Activated naive CD8-positive, alpha-beta T cell treated with anti-CD3 and anti-CD28 coated beads for 36 hours (primary cell): Measurements from ENCODE around the gene VDAC1. TPM values are rescaled to one million over a fixed set of nuclear protein-coding genes. Genes with fewer than 3 reads are reported as not detected.
"Not testable (repeated sequence)": the region's sequence is repeated elsewhere in the genome, so short reads cannot be mapped to it uniquely, and the experiment has no call there.

Experiments used
- DNase-seq: peaks from one replicate; pipeline ENCODE4 v3.0.0; 2021
- H3K27ac Mint-ChIP-seq: one replicate; pipeline ENCODE4 v1.8.0; 2022; ENCODE audit warnings: mild to moderate bottlenecking, moderate library complexity, mixed read lengths
- H3K27me3 Mint-ChIP-seq: one replicate; pipeline ENCODE4 v1.8.0; 2022; ENCODE audit warnings: mild to moderate bottlenecking, mixed read lengths
- H3K36me3 Mint-ChIP-seq: one replicate; pipeline ENCODE4 v1.8.0; 2021; ENCODE audit warnings: mild to moderate bottlenecking, mixed read lengths
- H3K4me1 Mint-ChIP-seq: one replicate; pipeline ENCODE4 v1.8.0; 2021; ENCODE audit warnings: mixed read lengths
- H3K4me3 Mint-ChIP-seq: one replicate; pipeline ENCODE4 v1.8.0; 2022; ENCODE audit warnings: mild to moderate bottlenecking, moderate library complexity, mixed read lengths
- H3K9me3 Mint-ChIP-seq: one replicate; pipeline ENCODE4 v1.8.0; 2022; ENCODE audit warnings: mixed read lengths
- total RNA-seq, 2 experiments: library from RNA; stranded (reverse); gene quantifications; one replicate each; pipeline ENCODE4 v1.2.3, GENCODE V29; 2021

The VDAC1 gene
- total RNA-seq, 2 experiments from 2014 or later, result 539 to 540 TPM

DNA sequence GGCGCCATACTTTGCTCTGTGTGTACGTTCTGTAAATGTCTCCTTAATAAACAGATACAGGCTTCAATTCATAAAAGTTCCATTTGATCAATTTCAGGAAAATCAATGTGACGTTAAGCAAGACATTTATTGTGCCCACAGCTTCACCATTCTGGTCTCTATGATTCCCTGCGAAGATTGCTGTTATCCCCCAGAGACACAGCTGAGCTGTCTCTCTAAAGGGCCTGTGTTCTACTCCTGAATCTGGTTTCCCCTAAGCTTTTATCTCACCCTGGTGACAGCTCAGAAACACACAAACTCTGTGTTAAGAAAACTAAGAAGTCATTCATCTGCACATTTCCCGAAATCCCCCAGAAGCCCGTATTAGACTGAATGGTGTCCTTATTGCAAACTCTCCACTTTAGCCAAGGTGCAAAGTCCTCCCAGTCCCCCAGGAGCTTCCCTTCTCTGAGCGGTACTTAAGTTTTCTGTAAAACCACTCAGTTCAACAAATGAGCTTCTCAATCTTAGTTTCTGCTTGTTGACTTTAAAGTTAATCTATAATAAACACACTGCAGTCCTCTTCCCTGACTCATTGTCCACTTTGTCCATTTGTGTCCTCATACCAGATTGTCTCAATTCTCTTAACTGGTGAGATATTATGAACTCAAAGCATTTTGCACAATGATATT is 35.0 kb downstream of the VDAC1 start:
- Mint-ChIP-seq H3K4me1 (peaks cover 42% of the 10 kb centered on the region), H3K4me3 (peak overlapping the region; percentile 99), H3K9me3 (no peaks in the 10 kb centered on the region), H3K36me3 (peaks cover 39% of the 10 kb centered on the region), H3K27me3 (peaks cover 4% of the 10 kb centered on the region), H3K27ac (peak overlapping the region; percentile 52)
- no peak for DNase-seq

DNA sequence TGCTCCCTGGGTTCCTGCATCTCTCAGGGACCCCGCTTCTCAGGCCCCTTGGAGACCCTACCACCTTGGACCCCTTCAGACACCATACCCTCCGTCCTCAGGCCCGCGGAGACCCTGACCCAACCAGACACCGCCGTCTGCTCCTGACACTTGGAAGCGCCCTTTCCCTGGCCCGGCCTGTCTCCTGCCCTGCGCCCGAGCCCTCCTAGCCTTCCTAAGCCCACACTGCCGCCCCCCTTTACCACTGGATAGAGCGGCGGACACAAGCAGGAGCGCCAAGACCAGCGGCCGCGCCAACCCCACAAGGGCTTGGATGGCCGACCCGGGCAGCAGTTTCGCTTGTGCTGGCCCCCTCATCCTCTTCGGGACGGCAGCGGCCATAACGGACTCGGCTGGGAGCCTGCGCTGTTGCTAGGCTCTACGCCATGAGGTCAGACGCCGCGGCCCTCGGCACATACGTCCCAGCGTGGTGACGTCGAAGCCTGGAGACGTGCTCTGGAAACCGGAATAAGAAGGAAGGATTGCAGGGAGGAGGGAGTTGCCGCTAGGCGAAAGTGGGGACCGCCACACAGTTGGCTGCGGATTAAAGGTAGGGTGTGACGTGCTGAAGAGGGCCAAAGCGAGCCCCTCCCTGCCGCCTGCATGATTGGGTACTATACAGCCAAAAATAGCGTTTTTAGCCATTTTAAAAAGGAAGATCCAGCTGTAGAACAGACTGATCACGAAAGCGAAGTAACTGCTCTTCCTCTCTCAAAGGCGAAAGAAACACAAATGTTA is 36.4 kb downstream of the VDAC1 start, which contains the start of gene C5orf15:
Gene C5orf15, minus strand, starts transcription at position 422 of the 777 bp plus-strand sequence. Its CDS starts 41 bp downstream, at position 381.
- DNase-seq, result peak; percentile 93

GRCh38 chr5:133967698-133968203 is 37.0 kb downstream of the VDAC1 start:
- DNase-seq, result no peak
- peaks cover 61% of the 10 kb centered on the region for H3K4me1 Mint-ChIP-seq
- H3K27me3 Mint-ChIP-seq, result peaks cover 4% of the 10 kb centered on the region

More for the DNA sequence above, 36.4 kb downstream of the VDAC1 start, which contains the start of gene C5orf15:
- H3K36me3 Mint-ChIP-seq, result peaks cover 45% of the 10 kb centered on the region
- H3K27me3 Mint-ChIP-seq, result peaks cover 4% of the 10 kb centered on the region
- H3K27ac Mint-ChIP-seq, result peak within 1 kb of the TSS; percentile 96
- H3K4me1 Mint-ChIP-seq, result peaks cover 54% of the 10 kb centered on the region
- peak within 1 kb of the TSS; percentile 99 for H3K4me3 Mint-ChIP-seq
- peaks cover 6% of the 10 kb centered on the region for H3K9me3 Mint-ChIP-seq

DNA sequence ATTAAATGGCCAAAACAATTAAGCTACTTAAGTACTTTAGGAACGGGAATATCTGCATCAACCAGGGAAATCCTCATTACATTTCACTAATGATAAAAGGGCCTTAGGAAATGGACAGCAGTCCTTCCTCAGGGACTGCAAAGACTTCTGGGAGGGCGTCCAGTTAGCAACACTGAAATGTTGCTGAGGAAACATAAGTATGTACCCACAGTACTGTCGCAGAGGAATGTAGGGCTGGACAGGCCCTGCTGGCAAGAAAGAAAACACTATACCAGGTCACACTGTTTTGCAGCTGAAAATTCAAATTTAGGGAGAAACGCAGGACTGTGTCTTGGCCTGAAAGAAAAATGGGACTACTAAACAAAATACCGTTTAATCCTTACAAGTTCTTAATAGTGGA is 37.7 kb downstream of the VDAC1 start:
- Mint-ChIP-seq H3K27ac (peak overlapping the region; percentile 96), H3K4me1 (peaks cover 67% of the 10 kb centered on the region), H3K4me3 (peak overlapping the region; percentile 99), H3K36me3 (peaks cover 56% of the 10 kb centered on the region), H3K9me3 (peaks cover 8% of the 10 kb centered on the region), H3K27me3 (peaks cover 4% of the 10 kb centered on the region)
- no peak for DNase-seq

More at GRCh38 chr5:133967698-133968203, 37.0 kb downstream of the VDAC1 start:
- Mint-ChIP-seq H3K27ac (peak overlapping the region; percentile 96), H3K9me3 (peaks cover 8% of the 10 kb centered on the region), H3K4me3 (peak overlapping the region; percentile 99), H3K36me3 (peaks cover 50% of the 10 kb centered on the region)

- H3K9me3 Mint-ChIP-seq, result peaks cover 8% of the 10 kb centered on the region
- peaks cover 4% of the 10 kb centered on the region for H3K27me3 Mint-ChIP-seq
- no peak overlapping the region for H3K27ac Mint-ChIP-seq
- H3K4me3 Mint-ChIP-seq, result no peak overlapping the region
- H3K36me3 Mint-ChIP-seq, result peaks cover 56% of the 10 kb centered on the region
- DNase-seq, result no peak
- peaks cover 62% of the 10 kb centered on the region for H3K4me1 Mint-ChIP-seq
These were observed 38.7 kb downstream of the VDAC1 start for GRCh38 chr5:133966090-133966489.

- Mint-ChIP-seq H3K27me3 (peaks cover 4% of the 10 kb centered on the region), H3K36me3 (peaks cover 61% of the 10 kb centered on the region), H3K4me1 (peaks cover 61% of the 10 kb centered on the region), H3K4me3 (peak overlapping the region; percentile 57), H3K9me3 (peaks cover 8% of the 10 kb centered on the region), H3K27ac (peak overlapping the region; percentile 91)
- DNase-seq, result no peak
These were observed 41.2 kb downstream of the VDAC1 start for GRCh38 chr5:133963493-133964128.

DNA sequence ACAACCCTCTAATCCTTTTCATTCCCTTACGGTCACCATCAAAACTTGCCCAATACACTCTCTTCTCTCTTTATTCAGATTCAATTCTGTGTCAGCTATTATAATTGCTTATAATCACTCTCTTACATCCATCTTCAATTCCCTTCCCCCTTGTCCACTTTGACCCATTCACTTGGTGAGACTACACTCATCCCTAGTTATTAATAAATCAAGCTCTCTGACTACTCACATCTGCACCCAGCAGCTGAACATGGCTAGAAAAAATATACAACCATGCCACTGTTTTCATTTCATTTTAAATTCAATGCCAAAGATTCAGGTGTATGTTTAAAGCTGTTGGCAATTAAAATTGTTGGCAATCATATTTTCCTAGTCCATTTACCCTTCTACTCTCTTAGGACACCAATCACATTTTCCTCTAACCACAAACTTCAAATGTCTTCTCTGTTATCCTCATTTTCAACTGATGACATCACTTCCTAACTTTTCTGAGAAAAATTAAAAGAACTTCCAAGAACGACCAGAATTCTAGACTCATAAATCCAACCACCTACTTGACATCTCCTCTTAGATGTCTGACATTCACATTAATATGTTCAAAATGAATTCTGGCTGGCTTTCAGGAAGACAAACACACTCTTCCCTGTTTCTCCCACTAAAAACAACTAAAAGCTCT is 41.8 kb downstream of the VDAC1 start:
- Mint-ChIP-seq H3K27ac (peak overlapping the region; percentile 91), H3K4me3 (peak overlapping the region; percentile 57), H3K9me3 (peaks cover 8% of the 10 kb centered on the region), H3K27me3 (no peaks in the 10 kb centered on the region), H3K36me3 (peaks cover 55% of the 10 kb centered on the region), H3K4me1 (peaks cover 59% of the 10 kb centered on the region)
- DNase-seq, result no peak

- H3K4me1 Mint-ChIP-seq, result peaks cover 59% of the 10 kb centered on the region
- H3K4me3 Mint-ChIP-seq, result peak overlapping the region; percentile 57
- H3K9me3 Mint-ChIP-seq, result peaks cover 8% of the 10 kb centered on the region
- H3K27ac Mint-ChIP-seq, result peak overlapping the region; percentile 91
- H3K36me3 Mint-ChIP-seq, result peaks cover 55% of the 10 kb centered on the region
- no peak for DNase-seq
- no peaks in the 10 kb centered on the region for H3K27me3 Mint-ChIP-seq
These were observed 42.6 kb downstream of the VDAC1 start for GRCh38 chr5:133962131-133962530.

- Mint-ChIP-seq H3K4me3 (no peak overlapping the region), H3K27ac (peak overlapping the region; percentile 69), H3K27me3 (no peaks in the 10 kb centered on the region), H3K4me1 (peaks cover 53% of the 10 kb centered on the region), H3K9me3 (peaks cover 8% of the 10 kb centered on the region), H3K36me3 (peaks cover 51% of the 10 kb centered on the region)
- DNase-seq, result no peak
These were observed 45.1 kb downstream of the VDAC1 start for GRCh38 chr5:133959643-133960042.

- peaks cover 36% of the 10 kb centered on the region for H3K4me1 Mint-ChIP-seq
- H3K27ac Mint-ChIP-seq, result peak overlapping the region; percentile 83
- H3K9me3 Mint-ChIP-seq, result peaks cover 2% of the 10 kb centered on the region
- peak overlapping the region; percentile 43 for H3K4me3 Mint-ChIP-seq
- H3K36me3 Mint-ChIP-seq, result peaks cover 38% of the 10 kb centered on the region
- DNase-seq, result no peak
- H3K27me3 Mint-ChIP-seq, result no peaks in the 10 kb centered on the region
These were observed 47.2 kb downstream of the VDAC1 start for GRCh38 chr5:133957591-133957990.

DNA sequence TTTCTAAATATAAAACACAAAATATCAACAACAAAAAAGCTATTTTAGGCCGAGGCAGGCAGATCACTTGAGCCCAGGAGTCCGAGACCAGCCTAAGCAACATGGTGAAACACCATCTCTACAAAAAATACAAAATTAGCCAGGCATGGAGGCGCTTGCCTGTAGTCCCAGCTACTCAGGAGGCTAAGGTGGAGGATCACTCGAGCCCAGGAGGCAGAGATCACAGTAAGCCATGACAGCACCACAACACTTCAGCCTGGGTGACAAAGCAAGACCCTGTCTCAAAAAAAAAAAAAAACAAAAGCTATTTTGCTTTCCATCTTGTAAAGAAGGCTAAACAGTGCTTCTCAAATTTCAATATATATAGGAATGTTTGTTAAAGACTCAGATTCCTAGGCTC is 47.7 kb downstream of the VDAC1 start:
- Mint-ChIP-seq H3K4me3 (no peak overlapping the region), H3K36me3 (peaks cover 33% of the 10 kb centered on the region), H3K27me3 (no peaks in the 10 kb centered on the region), H3K27ac (peak overlapping the region; percentile 83), H3K4me1 (peaks cover 31% of the 10 kb centered on the region), H3K9me3 (peaks cover 2% of the 10 kb centered on the region)
- no peak for DNase-seq

GRCh38 chr5:133956196-133956595 is 48.6 kb downstream of the VDAC1 start:
- not testable (repeated sequence) for H3K27ac Mint-ChIP-seq, H3K27me3 Mint-ChIP-seq, H3K9me3 Mint-ChIP-seq, DNase-seq, H3K4me3 Mint-ChIP-seq
- Mint-ChIP-seq H3K4me1 (peaks cover 31% of the 10 kb centered on the region), H3K36me3 (peaks cover 33% of the 10 kb centered on the region)

DNA sequence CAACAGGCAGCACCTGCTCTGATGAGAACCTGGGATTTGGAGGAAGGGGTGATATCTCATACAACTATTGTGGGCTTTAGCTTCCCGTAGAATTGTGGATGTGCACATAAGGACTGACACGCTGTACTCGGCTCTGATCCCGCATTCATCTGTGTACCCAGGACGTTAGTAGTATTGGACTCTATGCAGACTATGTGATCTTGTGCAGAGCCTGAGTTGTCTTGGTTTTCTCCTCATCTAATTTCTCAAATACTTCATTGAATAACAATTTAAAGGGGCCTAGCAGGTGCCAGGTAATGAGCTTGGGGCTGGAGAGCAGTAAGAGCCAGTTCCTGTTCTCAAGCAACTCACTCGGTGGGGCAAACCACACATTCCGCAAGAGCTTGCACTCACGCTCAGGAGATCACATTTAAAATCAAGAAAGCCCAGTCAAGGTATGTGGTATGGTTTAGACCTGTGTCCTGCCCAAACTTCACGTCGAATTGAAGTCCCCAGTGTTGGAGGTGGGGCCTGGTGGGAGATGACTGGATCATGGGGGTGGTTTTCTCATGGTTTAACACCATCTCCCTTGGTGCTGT is 51.1 kb downstream of the VDAC1 start:
- Mint-ChIP-seq H3K27ac (no peak overlapping the region), H3K4me3 (no peak overlapping the region), H3K36me3 (peaks cover 18% of the 10 kb centered on the region), H3K4me1 (peaks cover 21% of the 10 kb centered on the region), H3K27me3 (no peaks in the 10 kb centered on the region), H3K9me3 (peaks cover 2% of the 10 kb centered on the region)
- no peak for DNase-seq
